Left lobe of liver (tissue), 2 donors: ENCODE data around the gene RNF182. TPM values are rescaled to one million over a fixed set of nuclear protein-coding genes. Genes with fewer than 3 reads are reported as not detected.
"Not testable (repeated sequence)": the region's sequence is repeated elsewhere in the genome, so short reads cannot be mapped to it uniquely, and the experiment has no call there.

Source experiments
- ATAC-seq: fragments of 200-7000 bp; cut with Tn5 transposase; one replicate; pipeline ENCODE4 v1.9.1; 2020; ENCODE audit warnings: mild to moderate bottlenecking, moderate library complexity
- DNase-seq: peaks from one replicate; pipeline ENCODE4 v3.0.0-alpha.2; 2020; ENCODE audit warnings: low spot score
- total RNA-seq: library from RNA; stranded (reverse); gene quantifications from one replicate; pipeline ENCODE4 v1.2.1, GENCODE V29; 2021
- donor health status: DM: no; HTN: no; CAD: no; lungs with moderate emphysema.
- donor health status: DM: no; HTN: yes; CAD: no.

The RNF182 gene
- total RNA-seq, 1 donor from 2014 or later: 0.05 TPM

DNA sequence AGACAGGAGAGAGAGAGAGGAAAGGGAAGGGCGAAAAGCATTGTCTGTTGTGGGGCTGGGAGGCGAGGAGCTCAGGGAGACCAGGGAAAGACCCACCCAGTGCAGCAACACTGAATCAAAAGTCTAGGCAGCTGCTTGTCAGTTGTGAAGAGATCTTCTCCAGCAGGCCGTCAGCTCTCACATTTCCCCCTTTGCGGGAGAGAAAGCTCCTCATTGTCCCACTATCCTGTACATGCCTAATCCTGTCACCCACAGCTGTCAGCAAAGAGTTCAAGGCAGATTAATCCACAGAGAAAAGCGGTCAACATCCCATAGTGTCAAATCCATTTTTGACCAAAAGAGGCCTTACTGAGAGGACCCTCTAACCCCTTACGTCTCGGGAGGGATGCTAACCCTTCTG, 27.3 kb downstream of the RNF182 start:
- ATAC-seq (no peak), DNase-seq (no peak)

DNA sequence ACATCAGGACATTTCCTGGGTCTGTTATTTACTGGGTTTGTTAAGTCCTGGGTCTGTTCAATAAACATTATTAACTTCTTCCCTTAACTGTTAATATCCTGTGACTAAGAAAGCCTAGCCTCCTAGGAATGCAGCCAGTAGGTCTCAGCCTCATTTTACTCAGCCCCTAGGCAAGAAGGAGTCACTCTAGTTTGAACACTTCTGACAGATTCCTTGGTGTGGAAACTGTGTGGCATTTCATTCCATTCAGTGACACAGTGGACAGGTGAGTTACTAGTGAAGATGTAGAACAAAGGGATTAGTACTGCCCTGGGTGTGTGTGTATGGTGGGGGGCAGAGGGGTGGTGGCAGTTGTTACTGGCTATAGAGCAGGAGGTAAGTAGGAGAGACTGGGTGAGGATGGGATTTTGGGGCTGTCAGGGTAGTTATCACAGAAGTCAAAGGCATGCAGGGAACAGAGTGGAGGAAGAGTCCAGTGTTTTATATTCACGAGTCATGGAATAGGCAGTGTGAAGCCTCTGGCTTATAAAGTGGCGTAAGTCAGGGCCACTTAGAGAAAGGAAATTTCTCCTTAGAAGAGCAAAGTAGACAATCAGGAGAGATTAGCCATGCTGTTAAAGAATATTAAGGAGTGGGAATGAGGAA, 28.4 kb downstream of the RNF182 start:
- no peak for ATAC-seq
- DNase-seq: no peak

DNA sequence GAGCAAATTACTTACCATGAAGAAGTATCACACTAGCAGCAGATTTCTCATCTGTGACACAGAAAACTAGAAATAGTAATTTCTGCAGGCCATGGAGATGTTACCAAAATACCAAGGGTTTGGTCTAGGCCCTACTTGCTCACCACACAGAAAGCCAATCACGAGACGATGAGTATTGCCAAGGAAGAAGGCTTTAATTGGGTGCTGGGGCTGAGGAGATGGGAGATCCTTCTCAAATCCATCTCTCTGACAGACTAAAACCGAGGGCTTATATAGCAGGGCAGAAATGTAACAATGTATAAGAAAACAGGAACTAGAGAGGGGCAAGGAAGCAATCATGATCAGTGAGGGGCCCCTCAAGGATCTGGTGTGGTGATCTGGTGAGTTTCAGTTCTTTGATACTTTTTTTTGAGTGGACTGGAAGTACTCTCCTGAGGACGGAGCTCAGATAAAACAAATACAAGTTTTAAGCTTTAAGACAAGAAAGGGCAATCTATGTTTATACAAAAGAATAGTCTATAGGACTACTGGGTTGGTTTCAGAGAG, 40.9 kb downstream of the RNF182 start:
- no peak for ATAC-seq
- no peak for DNase-seq

DNA sequence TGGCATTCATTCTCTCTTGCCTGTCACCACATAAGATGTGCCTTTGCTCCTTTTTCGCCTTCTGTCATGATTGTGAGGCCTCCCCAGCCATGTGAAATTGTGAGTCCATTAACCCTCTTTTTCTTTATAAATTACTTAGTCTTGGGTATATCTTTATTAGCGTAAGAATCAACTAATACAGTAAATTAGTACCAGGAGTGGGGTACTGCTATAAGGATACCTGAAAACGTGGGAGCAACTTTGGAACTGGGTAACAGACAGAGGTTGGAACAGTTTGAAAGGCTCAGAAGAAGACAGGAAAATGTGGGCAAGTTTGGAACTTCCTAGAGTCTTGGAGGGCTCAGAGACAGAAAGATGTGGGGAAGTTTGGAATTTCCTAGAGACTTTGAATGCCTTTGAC, 46.6 kb downstream of the RNF182 start:
- no peak for ATAC-seq
- no peak for DNase-seq

DNA sequence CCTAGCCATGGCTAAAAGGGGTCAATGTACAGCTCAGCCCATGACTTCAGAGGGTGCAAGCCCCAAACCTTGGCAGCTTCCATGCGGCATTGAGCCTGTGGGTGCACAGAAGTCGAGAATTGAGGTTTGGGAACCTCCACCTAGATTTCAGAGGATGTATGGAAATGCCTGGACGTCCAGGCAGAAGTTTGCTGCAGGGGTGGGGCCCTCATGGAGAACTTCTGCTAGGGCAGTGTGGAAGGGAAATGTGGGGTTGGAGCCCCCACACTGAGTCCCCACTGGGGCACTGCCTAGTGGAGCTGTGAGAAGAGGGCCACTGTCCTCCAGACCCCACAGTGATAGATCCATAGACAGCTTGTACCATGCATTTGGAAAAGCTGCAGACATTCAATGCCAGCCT, 47.9 kb downstream of the RNF182 start:
- not testable (repeated sequence) for ATAC-seq, DNase-seq

DNA sequence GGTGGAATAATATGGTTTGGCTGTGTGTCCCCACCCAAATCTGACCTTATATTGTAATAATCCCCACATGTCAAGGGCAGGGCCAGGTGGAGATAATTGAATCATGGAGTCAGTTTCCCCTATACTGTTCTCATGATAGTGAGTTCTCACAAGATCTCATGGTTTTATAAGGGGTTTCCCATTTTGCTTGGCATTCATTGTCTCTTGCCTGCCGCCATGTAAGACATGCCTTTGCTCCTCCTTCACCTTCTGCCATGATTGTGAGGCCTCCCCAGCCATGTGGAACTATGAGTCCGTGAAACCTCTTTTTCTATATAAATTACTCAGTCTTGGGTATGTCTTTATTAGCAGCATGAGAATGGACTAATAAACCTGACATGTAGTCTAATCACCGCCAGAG, 48.7 kb downstream of the RNF182 start:
- DNase-seq, ATAC-seq: not testable (repeated sequence)

DNA sequence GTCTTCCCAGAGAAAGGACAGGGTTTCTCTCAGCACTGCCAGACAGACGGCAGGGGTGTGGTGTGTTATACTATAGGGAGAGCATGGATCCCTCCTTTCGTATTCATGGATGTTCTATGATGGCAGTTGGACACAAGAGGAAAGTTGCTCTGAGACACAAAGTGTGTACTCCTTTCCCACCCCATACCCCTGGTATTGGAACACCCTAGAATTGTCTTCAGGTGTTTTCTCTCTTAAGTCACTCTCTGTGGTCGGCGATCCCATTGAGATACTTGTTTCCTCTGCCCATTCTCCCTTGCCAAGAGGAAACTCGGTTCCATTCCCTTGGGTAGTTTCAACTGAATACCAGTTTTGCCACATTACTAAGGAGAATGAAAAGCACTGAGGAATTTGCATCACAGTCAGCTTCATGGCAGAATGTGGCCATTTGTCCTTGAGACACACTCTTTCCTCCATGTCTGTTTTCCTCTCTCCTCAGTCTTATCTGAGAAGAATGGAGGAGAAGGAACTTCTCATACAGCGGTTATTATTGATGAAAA, 53.4 kb downstream of the RNF182 start:
- no peak for ATAC-seq
- no peak for DNase-seq

DNA sequence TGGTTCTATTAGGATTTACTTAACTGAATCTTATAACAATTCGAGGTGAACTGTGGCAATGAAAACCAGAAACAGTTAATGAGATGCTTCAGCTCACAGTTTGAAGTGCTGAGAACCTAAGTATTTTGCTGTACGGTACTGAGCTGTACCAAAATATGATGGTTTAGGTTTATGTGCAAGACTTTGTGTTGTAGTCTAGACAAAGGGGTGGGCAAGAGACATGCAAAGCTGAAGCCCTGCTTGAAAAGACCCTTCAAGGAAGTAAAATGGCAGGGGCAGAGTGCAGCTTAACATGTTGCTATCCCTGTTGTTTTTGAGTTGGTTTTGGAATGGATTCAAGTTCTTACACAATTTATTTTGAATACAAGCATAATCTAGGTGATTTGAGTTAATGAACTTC, 54.0 kb downstream of the RNF182 start:
- DNase-seq (no peak), ATAC-seq (no peak)

DNA sequence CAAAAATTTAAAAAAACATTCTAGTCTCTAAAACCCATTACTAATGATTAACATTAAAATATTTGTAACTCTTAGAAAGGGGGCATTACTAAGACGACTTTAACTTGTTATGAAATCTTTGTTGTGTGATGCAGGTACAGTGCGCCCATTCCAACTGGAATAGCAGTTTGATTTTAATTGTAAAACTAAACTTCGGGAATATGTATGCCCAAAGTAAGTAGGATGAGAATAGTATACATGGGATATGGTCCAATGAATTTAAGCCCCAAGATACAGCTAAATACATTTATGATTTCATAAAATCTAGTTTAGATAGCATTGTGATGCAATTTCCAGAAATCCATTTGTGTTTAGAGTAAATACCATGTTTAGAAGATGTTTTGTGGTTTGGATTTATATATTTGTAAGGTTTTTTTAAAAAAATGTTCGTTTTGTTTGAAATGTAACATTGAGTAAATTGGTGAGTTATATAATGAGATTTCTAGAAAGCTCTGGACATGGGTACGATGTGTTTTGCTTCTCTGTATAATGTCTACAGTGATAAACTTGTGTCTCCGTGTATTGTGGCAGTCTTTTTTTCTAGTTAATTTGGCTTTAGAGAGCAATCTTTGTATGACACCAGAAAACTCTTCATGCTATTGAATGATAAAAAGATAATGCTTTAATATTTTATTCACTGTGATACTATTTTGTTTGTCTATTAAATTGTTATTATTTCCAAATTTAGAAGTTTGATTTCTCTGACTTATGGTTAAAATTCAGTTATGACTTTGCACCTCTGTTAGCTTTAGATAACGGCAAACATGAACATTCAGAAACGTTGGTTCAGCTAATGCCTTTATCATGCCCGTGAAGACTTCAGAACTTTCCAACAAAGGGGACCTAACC, 54.8 kb downstream of the RNF182 start:
- DNase-seq: no peak
- ATAC-seq: no peak

DNA sequence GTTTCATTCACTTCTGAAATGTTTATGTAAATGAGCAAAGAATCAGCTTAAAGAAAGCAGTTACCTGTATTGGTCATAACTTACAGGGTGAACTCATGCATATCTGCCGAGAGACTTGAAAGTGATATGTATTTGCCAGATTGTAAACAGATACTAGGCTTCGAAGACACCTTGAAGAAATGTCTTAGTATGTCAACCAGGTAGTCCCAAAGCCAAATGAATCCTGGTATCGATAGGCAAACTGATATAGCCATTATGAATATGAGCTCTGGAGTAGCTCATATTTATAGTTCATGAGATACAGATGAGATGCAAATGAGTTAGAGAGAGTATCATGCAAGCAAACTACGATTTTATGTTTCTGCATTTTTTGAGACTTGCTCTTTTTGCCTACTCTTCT, 55.8 kb downstream of the RNF182 start:
- DNase-seq (no peak), ATAC-seq (no peak)

DNA sequence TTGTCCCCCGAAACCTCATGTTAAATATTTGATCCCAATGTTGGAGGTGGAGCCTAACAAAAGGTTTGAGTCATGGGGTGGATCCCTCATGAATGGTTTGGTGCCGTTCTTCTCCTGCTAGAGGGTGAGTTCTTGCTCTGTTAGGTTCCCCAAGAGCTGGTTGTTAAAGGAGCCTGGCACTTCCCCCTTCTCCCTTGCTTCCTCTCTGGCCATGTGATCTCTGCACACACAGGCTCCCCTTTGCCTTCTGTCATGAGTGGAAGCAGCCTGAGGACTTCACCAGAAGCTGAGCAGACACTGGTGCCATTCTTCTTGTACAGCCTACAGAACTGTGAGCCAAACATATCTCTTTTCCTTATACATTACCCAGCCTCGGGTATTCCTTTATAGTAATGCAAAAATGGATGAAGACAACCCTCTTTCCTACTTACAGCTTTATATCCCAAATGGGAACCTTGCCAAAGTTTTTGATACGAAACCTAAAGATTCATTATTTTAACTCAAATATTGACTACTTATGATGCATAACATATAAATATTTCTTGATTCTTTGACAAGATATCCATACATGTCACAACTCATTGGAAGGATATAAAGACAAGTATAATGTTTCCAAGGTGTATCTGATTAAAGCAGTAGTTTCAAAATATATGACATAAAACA, 61.0 kb downstream of the RNF182 start:
- no peak for DNase-seq
- no peak for ATAC-seq

DNA sequence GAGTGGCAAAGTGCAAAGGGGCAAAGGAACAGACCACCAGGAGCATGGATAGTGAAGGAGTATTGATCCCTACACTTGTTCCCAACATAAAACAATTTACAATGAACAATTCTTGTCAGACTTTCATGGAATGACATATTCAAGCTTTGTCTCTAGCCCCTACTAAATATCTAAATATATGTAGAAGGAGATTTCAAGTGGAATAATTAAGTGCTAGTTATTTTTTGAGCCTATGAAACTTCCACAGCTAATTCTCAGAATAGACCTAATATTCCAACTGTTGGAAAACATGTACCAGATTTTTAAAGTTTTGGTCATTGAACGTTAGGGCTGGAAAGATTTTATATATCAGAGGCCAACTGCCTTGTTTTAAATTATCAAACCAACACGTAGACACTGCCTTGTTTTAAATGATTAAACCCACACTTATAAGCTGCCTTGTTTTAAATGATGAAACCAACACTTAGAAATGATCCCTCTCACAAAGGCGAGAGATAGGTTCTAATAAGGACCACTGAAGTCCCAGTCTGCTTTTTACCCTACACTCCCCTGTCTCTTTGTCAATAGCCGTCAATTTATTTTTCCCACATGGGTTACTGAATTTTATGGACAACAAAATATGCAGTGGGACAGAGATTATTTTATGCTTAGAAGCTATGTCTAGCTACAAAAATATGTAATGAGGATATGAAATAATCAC, 62.1 kb downstream of the RNF182 start:
- ATAC-seq (no peak), DNase-seq (no peak)

DNA sequence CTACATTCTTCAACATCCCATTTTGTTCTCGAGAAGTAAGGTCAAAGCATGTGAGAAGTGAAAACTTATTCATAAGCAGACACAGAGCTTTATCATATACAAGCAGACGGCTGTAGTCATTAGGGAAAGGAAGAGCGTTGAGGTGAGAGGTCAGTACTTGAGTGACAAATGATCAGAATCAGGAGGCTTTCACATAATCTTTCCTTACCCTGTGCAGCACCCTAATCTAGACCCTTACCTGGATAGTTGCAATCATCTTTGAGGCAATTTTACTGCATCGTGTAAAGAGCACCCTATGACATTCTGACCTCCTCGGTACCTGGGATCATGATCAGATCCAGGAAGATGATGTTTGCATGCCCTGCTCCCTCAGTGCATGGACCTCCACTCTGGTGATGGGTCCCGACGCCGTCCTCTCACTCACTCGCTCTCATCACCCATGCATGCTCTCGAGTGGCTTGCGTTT, 62.7 kb downstream of the RNF182 start:
- ATAC-seq (no peak), DNase-seq (no peak)

DNA sequence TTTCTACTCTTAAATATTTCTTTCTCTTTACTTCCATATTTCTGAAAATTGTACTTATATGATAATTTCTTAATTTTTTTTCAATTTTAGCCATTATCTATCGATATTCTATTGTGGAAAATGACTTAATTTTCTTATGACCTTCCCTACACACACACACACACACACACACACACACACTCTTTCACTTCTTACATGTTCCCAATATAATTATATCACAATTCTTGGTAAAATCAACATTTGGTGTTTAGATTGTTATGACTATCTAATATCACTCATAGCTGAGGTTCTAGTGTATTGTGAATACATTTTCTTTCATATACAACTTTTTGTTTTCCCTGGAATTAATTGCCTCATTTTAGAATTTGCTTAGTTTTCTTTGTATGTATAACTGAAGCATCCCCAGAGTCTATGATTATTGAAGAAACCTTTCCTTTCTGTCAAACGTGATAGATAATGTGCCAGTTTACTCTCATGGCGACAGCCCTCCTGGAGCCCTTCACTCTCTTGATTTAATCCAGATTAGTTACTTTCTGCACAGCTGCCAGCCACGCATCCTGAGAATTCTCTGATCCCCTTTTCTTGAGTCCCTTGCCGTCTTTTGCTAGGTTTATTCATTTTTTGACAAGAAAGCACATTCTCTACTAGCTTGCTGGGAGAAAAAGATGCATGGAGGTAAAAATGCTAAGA, 63.4 kb downstream of the RNF182 start:
- no peak for ATAC-seq

DNA sequence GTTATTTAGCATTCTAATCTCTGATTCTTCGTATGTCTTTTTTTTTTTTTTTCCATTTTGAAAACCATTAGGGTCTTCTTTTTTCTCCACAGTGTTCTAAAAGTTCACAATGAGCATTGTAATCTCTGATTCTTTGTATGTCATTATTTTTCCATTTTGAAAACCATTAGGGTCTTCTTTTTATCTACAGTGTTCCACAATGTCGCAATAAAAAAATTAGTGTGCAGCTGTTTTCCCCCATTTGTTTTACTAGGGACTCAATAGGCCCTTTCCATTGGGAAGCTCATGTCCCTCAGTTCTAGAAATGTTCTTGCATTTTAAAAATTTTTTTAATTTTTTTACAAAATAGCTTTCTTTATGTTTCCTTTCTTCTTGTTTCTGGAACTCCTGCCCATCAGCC, 64.2 kb downstream of the RNF182 start:
- DNase-seq: no peak
- ATAC-seq: no peak

More for the DNA sequence above, 63.4 kb downstream of the RNF182 start:
- no peak for DNase-seq

DNA sequence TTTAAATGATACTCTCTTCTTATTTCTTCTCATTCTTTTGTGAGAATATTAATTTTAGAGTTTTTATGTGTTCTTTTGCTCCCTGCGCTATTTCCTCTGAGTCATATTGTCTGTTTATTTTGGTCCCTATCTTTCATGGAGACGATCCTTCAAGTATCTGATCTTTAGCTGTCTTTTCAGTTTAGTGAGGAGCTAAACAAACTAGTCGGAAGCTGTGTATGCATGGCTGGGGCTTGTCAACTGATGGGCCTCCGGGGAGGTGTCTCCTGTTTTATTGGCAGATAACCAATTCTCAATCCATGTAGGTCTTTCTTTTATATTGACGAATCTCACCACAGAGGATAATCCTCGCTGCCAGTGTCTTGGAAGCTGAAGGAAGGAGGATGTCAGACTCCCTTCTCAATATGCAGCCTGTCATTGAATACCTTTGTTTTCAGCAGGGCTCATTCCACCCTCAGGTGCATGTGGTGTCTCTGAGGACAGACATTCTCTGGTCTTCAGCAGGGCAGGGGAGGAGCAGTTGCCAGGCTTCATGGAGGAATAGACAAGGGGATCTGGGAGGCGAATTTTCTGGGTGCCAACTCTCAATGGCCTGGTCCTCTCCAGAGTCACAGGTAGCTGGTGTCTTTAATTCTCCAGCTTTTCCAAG, 64.9 kb downstream of the RNF182 start:
- ATAC-seq: no peak

DNA sequence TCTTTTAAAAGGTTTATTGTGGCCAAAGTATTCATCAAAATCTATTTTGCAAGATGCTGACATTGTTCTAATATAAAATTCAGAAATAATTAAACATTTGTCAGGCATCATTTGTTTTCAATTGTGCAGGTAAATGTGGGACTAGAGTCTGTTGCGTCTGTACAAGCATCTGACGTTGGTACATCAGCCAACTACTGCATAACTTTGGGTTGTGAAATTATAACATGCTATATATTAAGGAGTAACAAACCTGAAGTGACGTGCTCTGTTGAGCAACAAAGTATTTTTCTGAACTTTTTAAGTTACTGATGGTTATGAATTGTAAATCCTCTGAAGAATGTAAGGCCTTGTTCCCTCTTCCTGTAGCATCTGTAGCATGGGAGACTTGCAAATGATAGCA, 66.0 kb downstream of the RNF182 start:
- no peak for ATAC-seq
- DNase-seq: no peak

More for the DNA sequence above, 64.9 kb downstream of the RNF182 start:
- no peak for DNase-seq

DNA sequence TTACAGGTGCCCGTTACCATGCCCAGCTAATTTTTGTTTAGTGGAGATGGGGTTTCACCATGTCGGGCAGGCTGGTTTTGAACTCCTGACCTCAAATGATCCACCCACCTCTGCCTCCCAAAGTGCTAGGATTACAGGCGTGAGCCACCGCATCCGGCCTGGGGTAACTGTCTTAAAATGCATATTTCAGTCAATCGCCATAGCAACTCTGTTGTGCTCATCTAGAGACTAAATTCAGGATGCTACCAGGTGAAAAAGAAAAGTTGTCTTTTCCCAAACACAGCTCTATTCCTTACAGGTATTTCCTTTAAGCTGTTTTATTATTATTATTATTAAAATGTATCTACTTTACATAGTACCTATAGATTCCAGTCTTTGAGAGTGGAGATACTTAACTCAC, 66.6 kb downstream of the RNF182 start:
- DNase-seq: no peak
- no peak for ATAC-seq

DNA sequence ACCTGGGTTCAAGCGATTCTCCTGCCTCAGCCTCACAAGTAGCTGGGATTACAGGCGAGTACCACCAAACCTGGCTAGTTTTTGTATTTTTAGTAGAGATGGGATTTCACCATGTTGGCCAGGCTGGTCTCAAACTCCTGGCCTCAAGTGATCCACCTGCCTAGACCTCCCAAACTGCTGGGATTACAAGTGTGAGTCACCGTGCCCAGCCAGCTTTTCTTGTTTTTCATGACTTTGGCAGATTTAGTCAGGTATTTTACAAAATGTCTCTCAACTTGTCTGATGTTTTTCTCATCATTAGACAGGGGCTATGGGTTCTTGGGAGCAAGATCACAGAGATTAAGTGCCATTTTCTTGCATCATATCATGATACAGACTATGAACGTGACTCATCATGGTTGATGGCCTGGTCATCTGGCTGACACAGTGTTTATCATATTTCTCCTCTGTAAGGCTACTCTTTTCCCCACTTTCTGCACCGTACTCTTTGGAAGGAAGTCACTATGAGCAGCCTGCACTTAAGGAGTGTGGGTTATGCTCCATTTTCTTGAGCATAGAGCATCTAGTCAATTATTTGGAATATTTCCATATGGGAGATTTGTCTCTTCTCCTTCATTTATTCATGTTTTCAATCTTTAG, 67.8 kb downstream of the RNF182 start:
- DNase-seq (no peak), ATAC-seq (no peak)
